ENCODE data around the gene LAMC3.

Gene LAMC3

DNA sequence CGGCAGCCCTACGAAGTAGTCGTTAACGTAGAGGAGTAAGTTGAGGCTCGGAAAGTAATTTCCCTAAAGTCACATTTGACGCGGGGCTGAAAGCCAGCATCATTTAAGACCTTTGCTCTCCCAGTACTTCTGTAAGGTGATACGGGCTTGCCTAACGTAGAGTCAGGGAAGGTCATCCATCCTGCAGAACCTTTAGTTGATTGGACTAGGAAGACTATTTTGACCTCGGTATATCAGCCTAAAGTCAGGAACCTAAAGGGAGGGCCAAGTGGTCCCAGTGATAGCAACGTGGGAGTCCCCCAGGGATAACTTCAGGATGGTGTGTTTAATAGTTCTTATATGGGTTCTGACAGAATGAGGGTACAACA, 117.1 kb downstream of the LAMC3 start:
- no peak for DNase-seq

DNA sequence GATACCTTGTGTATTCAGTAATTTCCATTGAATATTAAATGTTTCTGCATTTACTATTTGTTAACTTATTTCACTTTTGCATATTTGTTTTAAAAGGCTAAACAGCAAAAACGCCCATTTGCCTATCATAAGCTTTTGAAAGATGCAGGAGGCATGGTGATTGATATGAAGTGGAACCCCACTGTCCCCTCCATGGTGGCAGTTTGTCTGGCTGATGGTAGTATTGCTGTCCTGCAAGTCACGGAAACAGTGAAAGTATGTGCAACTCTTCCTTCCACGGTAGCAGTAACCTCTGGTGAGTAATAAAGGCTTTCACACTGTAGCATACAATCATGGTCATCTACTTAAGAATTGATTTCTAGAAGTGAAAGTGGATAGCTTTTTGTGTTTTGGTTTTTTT, 120.2 kb downstream of the LAMC3 start:
- no peak for DNase-seq

DNA sequence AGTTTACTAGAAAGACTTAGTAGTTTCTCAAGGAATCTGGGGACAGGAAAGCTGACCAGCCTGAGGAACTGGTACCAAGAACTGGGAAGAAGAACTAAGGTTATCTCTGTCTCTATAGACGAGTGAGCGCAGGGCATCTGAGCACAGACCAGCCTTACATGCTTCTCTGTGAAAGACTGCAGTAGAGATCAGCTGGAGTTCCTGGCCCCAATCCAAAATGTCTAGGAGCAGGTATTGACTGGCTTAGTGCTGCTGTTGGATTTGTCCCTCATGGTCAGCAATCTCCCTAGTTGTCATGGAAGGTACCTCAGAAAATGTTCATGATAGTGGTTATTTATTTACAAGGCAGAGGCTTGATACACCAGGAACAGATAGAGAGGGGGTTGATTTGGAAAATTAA, 129.7 kb downstream of the LAMC3 start:
- no peak for DNase-seq

DNA sequence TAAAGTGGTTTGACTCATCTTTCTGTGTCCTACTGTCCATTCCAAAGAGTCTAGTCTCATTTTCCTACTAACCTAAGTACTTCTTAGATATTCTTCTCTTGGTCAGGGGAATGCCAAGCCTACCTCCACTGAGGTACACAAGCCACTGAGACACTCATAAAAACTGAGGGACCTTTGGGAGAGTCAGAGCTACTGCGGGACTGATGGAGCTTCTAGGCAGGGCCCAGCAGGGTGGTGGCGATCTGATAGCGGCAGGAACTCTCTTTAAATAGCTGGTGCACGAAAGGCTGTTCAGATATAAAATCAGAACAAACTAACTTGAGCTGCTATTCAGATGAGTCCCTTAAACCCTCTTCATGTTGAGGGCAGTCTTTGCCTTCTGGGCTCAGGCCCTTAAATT, 131.1 kb downstream of the LAMC3 start:
- DNase-seq = no peak

DNA sequence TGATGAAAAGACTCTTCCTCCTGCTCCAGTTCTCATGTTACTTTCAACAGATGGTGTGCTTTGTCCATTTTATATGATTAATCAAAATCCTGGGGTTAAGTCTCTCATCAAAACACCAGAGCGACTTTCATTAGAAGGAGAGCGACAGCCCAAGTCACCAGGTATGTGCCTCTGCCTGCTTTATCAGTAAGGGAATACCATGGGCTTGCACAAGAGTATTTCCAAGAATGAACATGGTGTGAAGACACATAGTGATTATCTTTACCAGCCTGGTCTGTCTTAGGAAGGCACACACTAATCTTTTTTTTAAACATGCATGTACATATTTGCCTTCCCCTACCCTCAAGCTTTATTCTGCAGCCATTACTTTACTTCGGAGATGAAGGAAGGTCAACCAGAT, 131.6 kb downstream of the LAMC3 start:
- DNase-seq = no peak

DNA sequence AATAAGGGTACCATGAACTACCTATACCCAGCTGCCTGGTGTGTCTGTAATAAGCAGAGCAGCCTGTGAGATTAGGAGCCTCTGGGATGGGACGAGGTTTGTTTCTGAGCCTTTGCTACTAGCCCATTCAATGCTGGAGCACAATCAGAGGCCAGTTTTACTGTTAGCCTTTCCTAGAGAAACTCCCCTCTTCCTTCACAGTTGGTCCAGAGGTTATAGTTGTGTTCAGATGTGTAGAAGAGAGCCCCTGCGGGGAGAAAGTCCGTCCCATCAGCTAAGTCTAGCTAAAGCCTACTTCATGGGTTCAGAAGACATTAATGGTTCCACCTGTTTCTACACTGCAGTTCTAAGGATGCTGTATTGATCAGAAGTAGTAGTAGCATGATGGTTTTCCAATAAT, 133.2 kb downstream of the LAMC3 start:
- no peak for DNase-seq
